ENCODE results near the gene SETBP1. TPM values are rescaled to one million over a fixed set of nuclear protein-coding genes. Genes with fewer than 3 reads are reported as not detected.

SETBP1 gene
- total RNA-seq, 1 donor from 2014 or later, result 2.7 TPM

- no peak for DNase-seq
These were observed 84.8 kb downstream of the SETBP1 start for GRCh38 chr18:44765456-44765855.

GRCh38 chr18:44766450-44766849 is 85.8 kb downstream of the SETBP1 start:
- DNase-seq, result no peak

GRCh38 chr18:44767807-44768206 is 87.1 kb downstream of the SETBP1 start:
- DNase-seq, result no peak

DNA sequence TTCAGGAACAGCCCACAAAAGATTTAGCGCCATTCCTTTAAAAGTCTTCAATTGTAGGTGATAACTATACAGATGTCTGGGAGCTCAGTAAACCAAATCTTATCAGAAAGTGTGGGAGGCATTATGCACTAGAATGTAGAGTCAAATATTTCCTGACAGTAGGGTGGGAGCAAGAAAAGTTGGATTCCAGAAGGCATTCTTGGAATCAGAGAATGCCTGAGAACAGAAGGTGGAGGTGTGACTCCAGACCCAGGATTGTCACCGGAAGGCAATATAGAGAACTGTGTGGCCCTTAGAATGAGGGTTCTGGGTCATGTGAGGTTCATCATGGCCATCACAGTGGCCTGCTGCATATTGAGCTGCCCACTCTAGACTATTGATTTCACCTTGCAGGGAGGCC is 90.0 kb downstream of the SETBP1 start:
- DNase-seq, result no peak

DNA sequence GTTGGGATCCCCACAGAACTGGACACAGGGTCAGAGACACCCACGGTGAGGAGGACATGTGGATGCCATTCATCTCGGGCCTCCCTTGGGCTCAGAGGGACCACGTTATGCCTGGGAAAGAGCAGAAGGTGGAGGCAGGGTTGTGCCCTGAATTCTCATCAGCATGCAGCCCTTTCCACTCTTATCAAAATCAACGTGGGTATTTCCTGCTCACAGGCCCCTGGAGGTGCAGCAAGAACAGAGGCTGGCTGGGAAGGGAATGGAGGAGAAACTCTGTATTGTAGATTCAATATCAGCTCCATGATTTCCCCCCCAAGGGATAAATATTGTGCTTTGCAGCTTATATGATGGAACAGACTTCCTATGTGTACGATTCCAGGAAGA is 90.9 kb downstream of the SETBP1 start:
- DNase-seq, result no peak

DNA sequence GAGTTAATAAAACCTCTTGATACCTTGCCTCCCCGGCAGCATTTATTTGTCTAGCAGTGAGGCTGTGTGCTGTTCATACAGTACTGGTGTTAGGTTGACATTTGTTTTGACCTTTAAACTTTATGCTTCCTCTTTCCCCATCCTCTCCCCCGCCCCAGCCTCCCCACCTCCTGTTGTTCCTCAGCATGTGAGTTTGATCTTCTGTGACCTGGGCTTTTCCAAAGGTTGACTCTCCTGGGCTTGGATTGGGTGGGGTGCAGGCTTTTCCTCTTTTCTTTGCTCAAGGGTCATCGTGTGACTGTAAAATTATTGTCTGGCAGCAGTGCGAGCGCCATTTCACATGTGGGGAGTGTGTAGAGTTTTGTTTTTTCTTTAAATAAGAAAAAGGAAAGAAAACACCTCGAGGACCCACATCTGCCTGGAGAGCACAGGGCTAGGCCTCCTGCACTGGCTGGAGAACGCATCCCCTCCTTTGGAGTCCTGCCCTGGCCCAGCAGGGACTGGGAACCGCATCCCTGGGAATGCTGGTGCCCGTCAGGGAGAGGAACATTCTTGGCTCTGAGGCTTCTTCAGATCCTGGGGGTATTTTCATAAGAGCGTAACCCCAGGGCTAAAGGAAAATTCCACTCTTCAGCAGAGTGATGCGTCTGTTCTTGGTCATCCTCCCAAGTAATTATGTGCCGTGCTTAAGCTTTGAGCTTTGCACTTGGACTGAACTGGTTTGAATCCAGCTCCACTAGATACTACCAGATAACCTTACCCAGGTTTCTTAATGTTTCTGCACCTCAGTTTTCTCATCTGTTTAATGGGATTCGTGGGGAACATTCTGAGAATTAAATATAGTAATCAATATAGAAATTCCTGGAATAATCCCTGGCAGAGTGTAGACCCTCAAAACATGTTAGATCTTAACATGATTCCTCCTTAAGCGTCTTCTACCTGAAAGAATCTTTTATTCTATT is 91.5 kb downstream of the SETBP1 start:
- no peak for DNase-seq

DNA sequence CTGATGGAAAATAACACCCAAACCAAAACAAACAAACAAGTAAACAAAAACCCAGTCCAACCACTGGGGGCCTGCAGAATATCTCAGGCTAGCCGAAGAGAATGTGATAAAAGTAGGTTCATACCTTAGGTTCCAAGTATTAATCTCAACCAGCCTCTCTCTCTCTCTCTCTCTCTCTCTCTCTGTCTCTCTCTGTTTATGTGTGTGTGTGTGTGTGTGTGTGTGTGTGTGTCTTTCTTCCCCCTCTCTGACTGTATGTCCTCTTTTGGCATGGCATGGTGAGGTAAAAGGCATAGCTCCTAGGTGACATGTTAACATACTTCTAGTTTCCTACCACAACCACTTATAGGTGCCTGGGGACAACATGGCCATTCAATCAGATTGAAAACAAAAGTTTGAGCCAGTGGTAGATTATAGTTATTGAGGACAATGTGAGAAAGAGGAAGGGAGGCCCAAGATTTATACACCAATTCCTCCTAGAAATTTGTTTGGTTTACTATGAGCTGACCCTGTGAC is 93.0 kb downstream of the SETBP1 start:
- no peak for DNase-seq

- no peak for DNase-seq
These were observed 93.5 kb downstream of the SETBP1 start for GRCh38 chr18:44774191-44774590.

- DNase-seq, result no peak
These were observed 96.9 kb downstream of the SETBP1 start for GRCh38 chr18:44777457-44778192.

GRCh38 chr18:44778788-44779187 is 98.1 kb downstream of the SETBP1 start:
- no peak for DNase-seq

GRCh38 chr18:44779753-44780292 is 99.1 kb downstream of the SETBP1 start:
- DNase-seq, result no peak

DNA sequence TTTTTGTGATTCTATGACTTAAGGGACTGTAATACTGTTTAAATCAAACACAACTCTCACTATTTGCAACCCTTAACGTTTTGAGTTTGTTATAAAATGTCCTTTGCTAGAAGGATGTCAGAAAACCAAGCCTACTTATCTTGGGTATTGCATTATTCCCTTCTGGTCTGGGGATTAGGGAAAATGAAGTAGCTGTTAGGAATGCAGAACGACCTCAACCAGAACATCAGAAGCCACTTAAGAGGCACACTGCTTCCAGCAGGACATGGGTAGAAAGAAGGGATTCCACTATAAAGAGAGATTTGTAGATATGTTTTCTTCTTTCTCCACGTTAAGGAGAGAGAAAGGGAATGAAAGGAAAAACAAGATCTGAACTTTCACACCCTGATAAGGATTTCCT is 101.2 kb downstream of the SETBP1 start:
- DNase-seq, result no peak

DNA sequence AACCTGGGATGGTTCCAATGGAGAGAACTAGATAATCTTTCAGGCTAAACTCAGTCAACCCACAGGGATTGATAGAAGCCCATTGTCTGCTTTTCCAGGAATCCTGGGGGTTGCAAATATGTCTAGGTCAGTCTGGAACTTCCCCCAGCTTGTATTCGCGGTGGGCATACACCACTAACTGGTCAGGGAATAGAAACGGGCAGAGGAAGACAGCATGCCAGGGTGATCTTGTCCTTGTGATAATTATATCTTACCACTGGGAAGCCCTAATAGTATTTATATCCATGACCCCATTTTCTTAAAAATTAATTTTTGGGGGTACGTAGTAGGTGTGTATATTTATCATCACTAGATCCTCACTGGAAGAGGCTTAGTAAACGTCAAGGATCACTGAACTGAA is 101.9 kb downstream of the SETBP1 start:
- no peak for DNase-seq

DNA sequence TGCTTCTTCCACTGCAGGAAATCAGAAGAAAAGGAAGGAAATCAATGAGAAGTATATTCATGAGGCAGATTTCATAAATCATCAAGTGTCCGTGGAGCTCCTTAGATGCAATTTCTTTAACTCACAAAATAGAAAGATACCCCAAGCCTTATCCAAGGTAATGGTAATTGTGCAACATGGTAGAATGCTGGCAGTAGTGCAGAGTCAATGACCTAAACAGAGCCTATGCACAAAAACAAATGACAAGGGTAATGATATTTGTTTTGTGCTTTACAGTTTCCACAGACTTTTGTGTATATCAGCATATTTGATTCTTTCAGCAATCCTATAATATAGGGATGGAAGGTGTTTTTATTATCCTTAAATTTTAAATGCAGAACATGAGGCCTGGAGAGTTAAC is 102.7 kb downstream of the SETBP1 start:
- DNase-seq, result no peak

DNA sequence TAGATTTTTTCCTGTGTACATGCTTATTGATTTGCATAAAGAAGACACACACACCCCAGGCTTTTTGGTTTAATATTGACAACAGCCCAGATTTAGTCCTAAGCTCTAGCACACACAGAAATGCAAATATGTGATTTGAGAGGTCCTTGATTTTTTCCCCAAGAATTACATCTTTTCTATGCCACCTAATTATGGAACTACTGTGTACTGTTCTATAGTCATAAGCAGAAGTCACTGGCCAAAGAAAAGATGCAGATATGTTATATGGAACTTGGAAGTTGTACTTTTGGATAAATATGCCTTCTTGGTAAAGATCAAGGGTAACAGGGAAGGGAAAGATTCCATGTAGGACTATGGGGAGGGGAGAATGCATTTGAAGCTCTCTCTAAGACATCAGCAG is 105.6 kb downstream of the SETBP1 start:
- DNase-seq, result no peak

DNA sequence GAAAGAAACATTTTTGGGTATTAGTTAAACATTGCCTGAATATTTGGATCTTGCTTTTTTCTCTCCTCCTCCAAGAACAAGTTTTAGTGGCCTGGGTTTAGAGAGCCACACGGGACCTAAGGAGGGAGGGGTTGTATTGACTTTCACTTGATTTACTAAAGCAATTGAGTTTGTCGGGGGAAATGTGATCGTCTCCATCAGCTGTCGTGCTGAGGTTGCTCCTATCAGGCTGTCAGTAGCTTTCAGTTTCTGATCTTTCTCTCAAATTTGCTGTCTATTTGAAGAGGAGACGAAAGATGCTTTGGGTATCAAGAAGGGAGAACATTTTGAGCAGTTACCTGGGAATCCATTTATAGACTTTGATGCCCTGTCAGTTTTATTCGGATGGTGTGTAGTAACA is 106.0 kb downstream of the SETBP1 start:
- no peak for DNase-seq

- DNase-seq, result no peak
These were observed 107.6 kb downstream of the SETBP1 start for GRCh38 chr18:44788334-44788733.

GRCh38 chr18:44789710-44790109 is 109.0 kb downstream of the SETBP1 start:
- no peak for DNase-seq

DNA sequence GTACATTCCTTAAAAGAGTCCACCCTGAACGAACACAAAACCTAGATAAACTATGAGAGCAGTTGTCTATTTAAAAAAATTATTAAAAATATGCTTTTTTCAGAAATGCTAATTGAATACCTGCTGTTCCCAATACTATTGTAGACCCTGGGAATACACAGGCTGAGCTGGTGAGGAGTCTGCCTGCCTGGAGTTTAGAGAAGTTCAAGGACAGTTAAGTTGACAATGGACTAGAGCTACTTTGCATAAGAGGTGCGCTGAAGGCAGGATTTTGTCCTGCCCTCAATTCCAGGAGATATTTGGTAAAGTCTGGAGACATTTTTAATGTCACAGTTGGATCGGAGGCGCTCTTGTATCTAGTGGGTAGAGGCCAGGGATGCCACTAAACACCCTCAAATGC is 110.2 kb downstream of the SETBP1 start:
- DNase-seq, result no peak

DNA sequence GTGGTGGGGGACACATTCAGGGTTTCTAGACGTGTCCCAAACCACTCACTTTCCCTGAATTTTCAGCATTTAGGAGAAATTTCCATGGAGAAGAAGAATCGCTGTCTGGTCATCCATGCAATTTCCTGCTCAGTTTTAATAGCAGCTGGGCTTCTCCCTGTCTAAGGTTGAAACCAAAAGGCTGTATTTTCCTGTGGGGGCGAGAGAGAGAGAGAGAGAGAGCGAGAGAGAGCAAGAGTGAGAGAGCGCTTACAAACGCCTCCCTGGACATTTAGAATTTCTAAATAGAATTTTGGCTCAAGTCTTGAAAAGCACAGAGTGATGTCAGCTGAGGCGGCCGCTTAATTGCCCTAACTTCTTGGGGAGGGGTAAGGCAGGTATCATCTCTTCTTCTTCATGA is 110.8 kb downstream of the SETBP1 start:
- no peak for DNase-seq

DNA sequence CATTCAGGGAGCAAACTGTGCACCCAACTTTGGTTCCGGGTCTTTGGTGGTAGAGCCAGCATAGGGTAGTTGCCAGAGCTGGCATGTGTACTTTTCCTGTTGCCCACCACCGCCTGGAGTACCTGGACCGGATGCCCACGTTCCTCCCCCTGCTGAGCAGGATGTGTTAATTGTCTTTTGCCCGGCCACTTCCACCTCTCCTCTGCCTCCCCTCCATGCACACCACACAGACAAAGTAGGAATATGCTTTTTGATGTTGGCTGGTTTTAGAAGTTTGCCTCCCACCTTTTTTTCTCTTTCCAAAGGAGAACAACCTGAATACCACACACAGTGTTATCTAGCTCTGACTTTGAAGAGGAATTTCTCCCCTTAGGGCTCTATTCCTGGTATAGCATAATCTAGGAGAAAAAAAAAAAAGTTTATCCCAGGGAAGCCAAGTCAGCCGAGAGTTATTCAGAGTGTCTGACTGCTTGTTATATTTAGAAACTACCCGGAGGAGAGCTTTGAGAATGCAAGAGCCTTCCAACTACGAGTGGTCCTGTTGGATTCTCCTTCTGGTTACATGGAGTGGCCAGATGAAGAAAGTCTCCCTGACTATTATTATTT is 111.9 kb downstream of the SETBP1 start:
- no peak for DNase-seq

DNA sequence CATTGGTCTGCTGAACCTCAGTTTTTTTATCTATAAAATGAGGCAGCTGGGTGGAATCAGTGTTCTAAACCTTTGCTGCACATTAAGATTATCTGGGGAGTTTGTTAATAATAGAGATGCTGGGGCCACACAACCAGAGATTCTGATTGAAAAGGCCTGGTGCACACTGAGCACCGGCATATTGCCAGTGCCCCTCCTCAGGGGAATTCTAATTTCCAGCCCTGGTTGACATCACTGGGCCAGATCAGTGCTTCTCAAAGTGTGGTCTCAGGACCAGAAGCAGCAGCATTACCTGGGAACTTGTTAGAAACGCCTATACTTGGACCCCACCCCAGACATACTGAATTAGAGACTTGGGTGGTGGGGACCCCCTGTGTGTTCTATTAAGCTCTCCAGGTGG is 112.5 kb downstream of the SETBP1 start:
- no peak for DNase-seq

- no peak for DNase-seq
These were observed 113.0 kb downstream of the SETBP1 start for GRCh38 chr18:44793685-44794084.
